GM18517 (cell line): ENCODE data around the gene DOK6.

Experiments used
- ATAC-seq: cut with Tn5 transposase; IDR thresholded peaks from one replicate; pipeline ENCODE4 v1.9.1; 2021; ENCODE audit warnings: mild to moderate bottlenecking, moderate library complexity; ENCODE audit not compliant: unreplicated experiment

The DOK6 gene

DNA sequence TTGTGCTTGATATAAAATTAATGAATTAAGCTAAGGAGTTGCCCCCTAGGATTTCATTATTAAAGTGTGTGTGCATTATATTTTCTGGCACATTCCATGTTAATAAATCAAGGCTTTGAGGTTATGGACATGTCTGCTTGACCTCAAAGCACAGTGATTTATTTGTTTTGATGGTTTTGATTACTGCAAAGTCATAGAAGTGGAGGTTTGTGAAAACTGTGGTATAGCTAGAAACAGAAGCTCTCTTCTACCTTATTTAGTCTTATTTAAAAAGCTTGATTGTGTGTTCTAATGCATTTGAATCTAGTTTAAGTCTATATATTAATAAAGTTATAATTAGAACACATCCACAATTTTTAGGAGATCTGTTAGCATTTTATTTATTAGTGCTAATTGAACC lies 32.2 kb downstream of the DOK6 start:
- no peak for ATAC-seq

DNA sequence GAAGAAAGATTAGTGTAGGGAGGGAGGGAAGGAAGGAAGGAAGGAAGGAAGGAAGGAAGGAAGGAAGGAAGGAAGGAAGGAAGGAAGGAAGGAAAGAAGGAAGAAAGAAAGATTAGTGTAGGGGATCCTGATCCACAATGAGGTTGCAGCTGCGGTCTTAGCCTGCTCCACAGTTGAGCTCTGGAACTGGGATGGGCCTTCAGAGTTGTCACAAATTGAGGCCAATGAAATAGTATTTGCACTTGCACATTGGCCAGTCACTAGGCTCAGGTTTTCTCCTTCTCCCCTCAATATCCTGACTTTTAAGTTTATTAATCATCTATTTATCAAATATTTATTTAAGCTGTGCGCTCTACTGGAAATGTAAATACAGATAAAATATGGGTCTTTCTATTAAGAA lies 34.3 kb downstream of the DOK6 start:
- no peak for ATAC-seq

DNA sequence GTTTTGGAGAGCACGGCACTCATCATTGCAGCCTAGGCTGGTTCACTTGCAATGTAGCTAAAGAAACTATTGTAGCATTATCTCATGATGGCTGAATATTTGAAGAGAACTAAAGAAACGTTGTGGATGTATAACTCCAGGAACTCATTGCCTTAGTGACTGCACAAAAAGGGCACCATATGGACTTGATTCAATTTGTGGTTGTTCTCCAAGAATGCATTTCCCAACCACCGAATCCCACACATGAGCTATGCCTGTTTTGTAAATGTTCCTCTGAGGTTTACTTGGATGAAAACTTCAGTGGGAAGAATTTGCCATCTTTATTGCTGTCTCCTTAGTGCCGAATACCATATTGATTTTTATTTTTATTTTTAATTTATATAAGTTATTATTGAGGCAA lies 43.5 kb downstream of the DOK6 start:
- ATAC-seq = no peak

DNA sequence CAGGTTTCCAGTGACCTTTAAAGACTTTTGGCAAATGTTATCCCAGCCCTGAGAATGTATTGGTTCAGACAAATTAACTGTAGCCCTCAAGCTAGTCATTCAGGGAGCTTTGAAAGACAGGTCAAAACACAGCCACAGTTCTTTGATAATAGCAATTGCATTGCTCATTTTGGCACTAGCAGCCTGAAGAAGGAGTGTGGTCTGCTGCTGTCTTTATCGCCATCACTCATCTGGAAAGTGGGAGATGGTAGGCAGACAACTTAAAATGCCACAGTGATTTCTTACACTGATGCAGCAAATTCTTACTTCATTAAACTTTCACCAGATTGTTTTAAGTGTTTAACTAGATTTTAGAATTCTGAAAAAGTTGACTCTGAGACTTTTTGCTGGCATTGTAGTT lies 47.2 kb downstream of the DOK6 start:
- ATAC-seq = no peak

DNA sequence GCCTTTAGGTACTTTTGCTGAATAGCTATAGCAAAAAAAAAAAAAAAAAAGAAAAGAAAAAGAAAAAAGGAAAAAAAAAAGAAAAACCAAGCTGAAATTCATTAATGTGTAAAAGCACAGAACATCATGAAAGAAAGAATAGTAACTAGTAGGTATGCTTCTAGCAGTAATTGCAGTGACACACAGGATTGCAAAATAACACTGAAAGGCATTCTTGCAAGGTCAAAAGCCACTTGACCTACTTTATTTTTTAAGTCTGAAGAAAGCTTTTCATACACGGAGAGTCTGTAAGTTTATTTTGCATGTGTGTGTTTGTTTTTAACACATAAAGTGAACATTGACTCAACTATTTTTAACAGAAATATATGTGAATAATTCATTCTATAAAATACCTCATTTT lies 54.4 kb downstream of the DOK6 start:
- no peak for ATAC-seq

DNA sequence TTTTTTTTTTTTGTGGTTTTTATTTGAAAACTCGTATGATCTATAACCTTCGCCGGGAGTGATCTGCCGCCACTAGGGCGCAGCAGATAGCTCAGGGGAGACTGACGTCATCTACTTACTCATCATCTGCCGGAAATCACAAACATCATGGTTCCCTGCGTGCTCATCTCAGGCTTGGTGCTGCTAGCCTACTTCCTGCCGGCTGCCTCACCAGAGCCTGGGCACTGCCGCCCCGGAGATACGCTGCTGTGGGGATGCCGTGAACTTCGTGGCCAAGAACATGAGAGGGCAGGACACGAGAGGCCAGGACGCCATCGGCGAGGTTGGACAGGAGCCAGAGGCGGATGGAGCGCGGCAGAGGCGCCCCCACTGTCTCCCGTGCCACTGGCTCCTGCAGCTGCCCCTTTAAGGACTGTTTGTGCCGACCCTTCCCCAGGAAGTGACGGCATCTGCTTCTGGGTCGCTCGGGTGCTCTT lies 68.8 kb downstream of the DOK6 start:
- no peak for ATAC-seq

GRCh38 chr18:69480460-69480859 lies 79.8 kb downstream of the DOK6 start:
- ATAC-seq = no peak

DNA sequence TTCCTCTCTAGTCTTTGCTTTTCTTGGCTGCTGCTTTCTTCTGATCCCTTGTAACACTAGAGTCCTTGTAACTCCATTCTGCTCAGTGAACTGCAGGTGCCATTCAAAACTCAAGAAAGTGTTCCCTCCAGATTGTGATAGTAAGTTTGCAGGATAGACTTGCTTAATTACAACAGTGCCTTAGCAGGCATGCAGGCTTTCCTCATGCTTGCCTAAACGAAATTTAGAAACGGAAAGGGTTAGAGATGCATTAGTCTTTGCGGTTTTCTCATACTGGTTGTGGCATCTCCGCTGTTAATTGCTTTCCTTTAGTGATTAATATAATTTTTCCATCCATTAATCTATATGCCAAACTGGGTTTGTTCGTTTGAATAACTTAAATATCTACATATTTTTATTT lies 82.9 kb downstream of the DOK6 start:
- ATAC-seq = no peak

DNA sequence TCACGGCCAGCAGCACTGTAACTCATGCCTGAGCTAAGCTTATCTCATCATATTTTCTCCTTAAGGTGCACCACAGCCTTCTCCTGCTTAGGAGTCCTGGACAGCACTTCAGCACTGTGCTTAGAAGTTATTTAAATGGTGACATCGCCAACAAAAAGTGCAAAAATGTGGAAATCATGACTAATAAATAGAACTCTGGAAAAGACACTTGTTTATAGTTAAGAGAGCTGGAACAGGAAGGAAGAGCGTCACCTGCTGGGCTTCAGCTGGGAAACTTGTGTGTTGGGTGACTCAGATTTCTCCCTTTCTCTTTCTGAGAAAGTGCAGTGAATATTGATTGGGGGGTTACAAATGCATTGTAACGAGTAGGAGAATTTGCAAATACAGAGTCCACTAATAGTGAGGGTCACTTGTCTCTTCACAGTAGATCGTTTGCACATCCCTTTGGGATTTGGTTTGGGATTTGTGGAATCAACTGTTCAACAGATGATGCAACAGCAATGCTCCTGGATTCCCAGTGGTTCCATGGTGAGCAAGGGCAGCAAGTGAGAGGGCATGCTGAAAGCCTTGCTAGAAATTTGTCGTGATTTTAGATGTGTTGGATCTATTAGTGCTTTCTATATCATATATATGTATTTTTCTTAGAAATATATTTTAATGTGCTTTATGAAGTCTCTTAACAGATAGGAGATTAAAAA lies 84.2 kb downstream of the DOK6 start:
- no peak for ATAC-seq

- ATAC-seq = no peak
These were observed 87.1 kb downstream of the DOK6 start for GRCh38 chr18:69487488-69488394.

DNA sequence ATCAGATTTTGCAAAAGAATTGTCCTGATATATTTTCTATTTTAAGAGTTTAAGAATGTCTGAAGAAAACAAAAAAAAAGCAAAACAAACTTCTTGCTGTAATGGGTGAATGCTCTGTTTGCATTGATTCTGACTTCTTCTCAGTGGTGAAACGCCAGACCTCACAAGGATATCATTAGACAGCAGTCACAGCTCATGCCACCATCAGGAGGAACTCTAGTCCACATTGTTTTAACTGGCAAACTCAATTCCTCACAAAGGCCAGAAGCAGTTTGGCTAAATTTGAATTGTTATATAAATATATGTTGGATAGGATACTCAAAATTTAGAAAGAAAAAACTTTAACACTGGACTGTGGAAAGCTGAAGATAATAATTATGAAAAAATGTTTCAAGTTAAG lies 89.4 kb downstream of the DOK6 start:
- ATAC-seq = no peak

- no peak for ATAC-seq
These were observed 90.1 kb downstream of the DOK6 start for GRCh38 chr18:69490813-69491212.

DNA sequence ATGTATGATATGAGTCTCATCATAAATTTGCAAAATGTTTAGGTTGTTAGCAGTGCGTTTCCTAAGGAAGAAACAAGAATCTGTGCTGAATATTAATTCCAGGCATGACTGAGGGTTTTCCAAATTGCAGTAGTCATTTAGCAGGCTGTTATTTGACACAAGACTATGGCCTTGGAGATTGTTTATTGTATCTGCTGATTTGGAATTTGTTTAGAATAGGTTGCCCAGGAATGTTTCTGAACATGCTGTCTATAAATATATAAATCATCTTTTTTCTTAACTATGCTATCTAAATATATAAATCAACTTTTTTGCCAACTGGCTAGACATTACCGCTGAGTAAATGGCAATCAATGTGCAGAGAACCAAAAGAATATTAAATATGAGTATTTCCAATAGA lies 90.9 kb downstream of the DOK6 start:
- ATAC-seq = no peak

GRCh38 chr18:69492861-69493260 lies 92.2 kb downstream of the DOK6 start:
- no peak for ATAC-seq

- ATAC-seq = no peak
These were observed 94.2 kb downstream of the DOK6 start for GRCh38 chr18:69494841-69495240.

- no peak for ATAC-seq
These were observed 94.7 kb downstream of the DOK6 start for GRCh38 chr18:69495338-69495737.

DNA sequence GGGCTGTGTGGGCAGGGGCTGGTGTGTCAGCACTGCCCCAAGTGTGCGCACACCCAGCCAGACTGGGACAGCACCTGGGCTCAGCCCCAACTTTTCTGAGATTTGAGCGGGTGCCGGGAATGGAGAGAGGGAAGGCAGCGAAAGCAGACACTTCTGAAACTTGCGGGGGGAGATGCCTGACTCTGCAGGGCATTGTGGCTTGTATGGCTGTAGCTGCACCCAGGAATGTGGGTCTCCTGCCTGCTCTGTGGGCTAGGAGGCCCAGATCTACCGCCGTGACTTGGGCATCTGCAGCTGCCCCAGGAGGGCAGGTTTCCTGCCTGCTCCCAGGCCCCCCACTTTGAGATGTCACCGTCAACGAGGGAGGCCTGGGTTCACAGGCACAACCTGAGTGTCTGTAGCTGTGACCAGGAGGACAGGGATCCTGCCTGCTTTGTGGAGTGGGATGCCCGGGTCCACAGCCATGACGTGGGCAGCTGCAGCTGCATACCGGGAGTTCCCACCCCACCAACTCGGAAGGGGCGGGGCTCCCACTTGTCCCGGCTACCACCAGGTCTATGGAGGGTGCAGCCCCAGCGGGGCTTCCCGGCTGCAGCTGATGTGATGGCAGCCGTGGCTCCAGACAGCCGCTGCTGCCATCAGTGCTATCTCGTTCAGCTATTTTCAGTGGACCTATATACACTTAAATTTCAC lies 95.3 kb downstream of the DOK6 start:
- no peak for ATAC-seq

- no peak for ATAC-seq
These were observed 118.3 kb downstream of the DOK6 start for GRCh38 chr18:69518989-69519388.

- no peak for ATAC-seq
These were observed 122.9 kb downstream of the DOK6 start for GRCh38 chr18:69523582-69523981.

DNA sequence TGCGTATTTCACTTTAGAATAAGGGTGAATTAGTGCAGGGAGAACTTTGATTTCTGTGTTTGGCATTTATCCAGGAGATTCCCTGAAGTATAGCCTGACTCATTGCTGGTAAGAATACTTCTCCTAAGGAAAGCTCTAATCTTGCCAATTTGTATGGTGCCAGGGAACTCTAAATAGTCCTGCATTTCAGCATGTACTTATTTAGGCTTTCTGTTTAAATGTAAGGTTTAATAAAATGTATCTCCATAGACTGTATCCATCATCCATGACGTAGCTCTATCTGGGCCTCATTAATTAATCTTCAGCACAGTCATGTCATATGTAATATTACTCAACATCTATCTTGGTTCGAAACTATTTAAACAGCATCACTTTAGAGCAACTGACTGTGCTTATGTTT lies 127.7 kb downstream of the DOK6 start:
- ATAC-seq = no peak

DNA sequence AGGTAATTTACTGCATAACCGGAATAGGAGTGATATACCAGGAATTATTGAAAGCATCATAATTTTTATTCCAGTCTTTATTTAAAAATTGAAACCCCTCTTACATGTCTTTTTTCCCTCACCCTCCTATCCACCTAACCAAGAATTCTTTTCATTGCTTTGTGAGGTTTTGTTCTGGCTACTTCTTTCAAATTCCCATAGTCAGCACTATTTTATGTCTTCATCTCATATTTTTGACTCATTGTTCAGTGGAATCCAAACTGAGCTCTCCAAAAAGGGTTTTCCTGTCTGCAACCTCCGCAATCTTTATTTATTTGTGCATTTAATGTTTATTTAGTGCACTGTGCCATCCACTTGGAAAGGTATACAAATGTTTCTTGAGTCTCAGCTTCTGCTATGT lies 128.5 kb downstream of the DOK6 start:
- ATAC-seq = no peak

GRCh38 chr18:69531973-69532372 lies 131.3 kb downstream of the DOK6 start:
- ATAC-seq = no peak
